GM23338 (cell line): ENCODE measurements around the gene NDUFB11. TPM values are rescaled to one million over a fixed set of nuclear protein-coding genes. Genes with fewer than 3 reads are reported as not detected.

Experiments
- ATAC-seq: fragments of 200-7000 bp; cut with Tn5 transposase; 3 replicates; pipeline ENCODE4 v1.9.1; 2020
- DNase-seq: peaks from one replicate; pipeline ENCODE4 v3.0.0-alpha.2; 2015; ENCODE audit warnings: low spot score
- H2AFZ ChIP-seq: fragments of 200-600 bp; sonication (generic); 2 replicates; pipeline ENCODE4 v1.8.0; 2016; ENCODE audit warnings: antibody characterized with exemption, mild to moderate bottlenecking, moderate library complexity
- H3F3A ChIP-seq: fragments of 200-600 bp; sonication (generic); replicated peaks from 2 replicates; pipeline ENCODE4 v1.8.0; 2017; ENCODE audit warnings: antibody characterized with exemption, mixed run types, low read depth
- H3K27ac ChIP-seq: fragments of 200-600 bp; sonication (generic); 2 replicates; pipeline ENCODE4 v1.6.1; 2016; ENCODE audit warnings: low read depth
- H3K27me3 ChIP-seq: fragments of 200-600 bp; sonication (generic); 2 replicates; pipeline ENCODE4 v1.8.0; 2016; ENCODE audit warnings: mild to moderate bottlenecking, mixed run types, moderate library complexity; ENCODE audit not compliant: insufficient read depth
- H3K36me3 ChIP-seq: fragments of 200-600 bp; sonication (generic); 2 replicates; pipeline ENCODE4 v1.8.0; 2016; ENCODE audit warnings: mild to moderate bottlenecking; ENCODE audit not compliant: insufficient read depth
- H3K4me1 ChIP-seq: fragments of 200-600 bp; sonication (generic); 2 replicates; pipeline ENCODE4 v1.8.0; 2016; ENCODE audit warnings: mild to moderate bottlenecking, moderate library complexity; ENCODE audit not compliant: insufficient read depth
- H3K4me2 ChIP-seq: fragments of 200-600 bp; sonication (generic); 2 replicates; pipeline ENCODE4 v1.7.1; 2017; ENCODE audit warnings: mixed run types
- H3K4me3 ChIP-seq: fragments of 200-600 bp; sonication (generic); 2 replicates; pipeline ENCODE4 v1.6.1; 2016; ENCODE audit warnings: mixed run types
- H3K79me2 ChIP-seq: fragments of 200-600 bp; sonication (generic); replicated peaks from 2 replicates; pipeline ENCODE4 v1.8.0; 2017; ENCODE audit warnings: mild to moderate bottlenecking; ENCODE audit not compliant: insufficient read depth
- H3K9me2 ChIP-seq: fragments of 200-600 bp; sonication (generic); 2 replicates; pipeline ENCODE4 v1.8.0; 2017; ENCODE audit not compliant: insufficient read depth
- H4K20me1 ChIP-seq: fragments of 200-600 bp; sonication (generic); replicated peaks from 2 replicates; pipeline ENCODE4 v1.8.0; 2017; ENCODE audit warnings: mild to moderate bottlenecking; ENCODE audit not compliant: insufficient read depth
- H3K27ac Mint-ChIP-seq: 2 replicates; pipeline ENCODE4 v1.8.0; 2020; ENCODE audit warnings: inconsistent platforms, mild to moderate bottlenecking, moderate library complexity, mixed read lengths
- H3K27me3 Mint-ChIP-seq: 3 replicates; pipeline ENCODE4 v1.8.0; 2022; ENCODE audit warnings: low read depth, mild to moderate bottlenecking, moderate library complexity, mixed read lengths, inconsistent platforms; ENCODE audit not compliant: insufficient read depth, poor library complexity
- H3K36me3 Mint-ChIP-seq: 3 replicates; pipeline ENCODE4 v1.8.0; 2021; ENCODE audit warnings: low read depth, mild to moderate bottlenecking, inconsistent platforms, moderate library complexity, mixed read lengths
- H3K4me1 Mint-ChIP-seq: 3 replicates; pipeline ENCODE4 v1.8.0; 2020; ENCODE audit warnings: mild to moderate bottlenecking, inconsistent platforms, mixed read lengths
- H3K4me3 Mint-ChIP-seq: 3 replicates; pipeline ENCODE4 v1.8.0; 2021; ENCODE audit warnings: moderate library complexity, mild to moderate bottlenecking, inconsistent platforms, mixed read lengths
- H3K9me3 Mint-ChIP-seq: 3 replicates; pipeline ENCODE4 v1.8.0; 2020; ENCODE audit warnings: moderate library complexity, mild to moderate bottlenecking, inconsistent platforms, mixed read lengths
- CREB1 ChIP-seq: fragments of 250-450 bp; sonication (Bioruptor Pico); IDR thresholded peaks from 2 replicates; pipeline ENCODE4 v1.5.0; 2020; ENCODE audit warnings: low read depth, mild to moderate bottlenecking, moderate library complexity
- ETS1 ChIP-seq: IDR thresholded peaks from 2 replicates; pipeline ENCODE4 v1.6.1; 2016; ENCODE audit warnings: antibody characterized with exemption
- EZH2 ChIP-seq: fragments of 200-600 bp; sonication (generic); IDR thresholded peaks from one replicate; pipeline ENCODE4 v1.8.0; 2017; ENCODE audit warnings: antibody characterized with exemption, mild to moderate bottlenecking, low read depth; ENCODE audit not compliant: unreplicated experiment
- EZH2phosphoT487 ChIP-seq: fragments of 200-600 bp; sonication (generic); IDR thresholded peaks from one replicate; pipeline ENCODE4 v1.8.1; 2018; ENCODE audit warnings: antibody characterized with exemption; ENCODE audit not compliant: unreplicated experiment
- JUNB ChIP-seq: IDR thresholded peaks from one replicate; pipeline ENCODE4 v1.6.1; 2016; ENCODE audit warnings: antibody characterized with exemption; ENCODE audit not compliant: unreplicated experiment
- NANOG ChIP-seq: IDR thresholded peaks from 2 replicates; pipeline ENCODE4 v1.6.1; 2016; ENCODE audit warnings: antibody characterized with exemption, borderline replicate concordance
- POLR2AphosphoS5 ChIP-seq: IDR thresholded peaks from 2 replicates; pipeline ENCODE4 v1.6.1; 2016; ENCODE audit warnings: antibody characterized with exemption, low read depth
- STAT1 ChIP-seq: IDR thresholded peaks from one replicate; pipeline ENCODE4 v1.6.1; 2016; ENCODE audit warnings: antibody characterized with exemption; ENCODE audit not compliant: unreplicated experiment
- ZNF114 ChIP-seq: fragments of 250-450 bp; sonication (Bioruptor Pico); IDR thresholded peaks from 2 replicates; pipeline ENCODE4 v1.5.0; 2020; ENCODE audit warnings: mild to moderate bottlenecking, moderate library complexity
- ZNF331 ChIP-seq: fragments of 250-450 bp; sonication (Bioruptor Pico); IDR thresholded peaks from 2 replicates; pipeline ENCODE4 v1.5.0; 2020; ENCODE audit warnings: low read depth, mild to moderate bottlenecking, moderate library complexity
- ZNF462 ChIP-seq: fragments of 250-450 bp; sonication (Bioruptor Pico); IDR thresholded peaks from 2 replicates; pipeline ENCODE4 v1.5.0; 2020; ENCODE audit warnings: mild to moderate bottlenecking, moderate library complexity
- polyA plus RNA-seq: library from polyadenylated mRNA; unstranded; fragments of >200 nt; fragmentation: Nextera tagmentation; extraction: Ambion mirVana; gene quantifications from 2 replicates; pipeline ENCODE4 v1.2.1, GENCODE V29; 2016
- total RNA-seq: library from RNA; depleted of rRNA; stranded (reverse); fragments of >200 nt; shearing (Covaris generic); gene quantifications from 2 replicates; pipeline ENCODE4 v1.2.3, GENCODE V29; 2014
- TF ChIP-seq, protein P1 (sequence below): IDR thresholded peaks from one replicate; pipeline ENCODE4 v1.6.1; 2018; ENCODE audit warnings: antibody characterized with exemption; ENCODE audit not compliant: unreplicated experiment
- TF ChIP-seq, protein P2 (sequence below), 2 experiments: fragments of 200-600 bp in 1 of 2; sonication (generic) in 1 of 2; conservative IDR thresholded peaks; 2 replicates each; pipeline versions ENCODE4 v1.5.1 to v1.6.1; 2016 to 2017; ENCODE audit warnings: antibody characterized with exemption in 2 of 2, low read depth in 2 of 2, mild to moderate bottlenecking in 2 of 2, moderate library complexity in 1 of 2

Gene NDUFB11
- total and polyA plus RNA-seq, 2 experiments from 2014 or later = 103 to 238 TPM

- H3K9me3 Mint-ChIP-seq = no peaks in the 10 kb centered on the region; the same call in 2 of the 3 replicates
- Histone ChIP-seq H4K20me1 (no peaks in the 10 kb centered on the region), H3K79me2 (0 out of 2 replicates have a peak, but pooled peaks cover 1% of the 10 kb centered on the region), H3K36me3 (0 out of 2 replicates have a peak, but pooled peaks cover 3% of the 10 kb centered on the region), H2AFZ (no peak overlapping the region), H3K27me3 (no peaks in the 10 kb centered on the region), H3K4me2 (no peak overlapping the region), H3K9me2 (no peaks in the 10 kb centered on the region), H3K27ac (no peak overlapping the region), H3K4me1 (no peaks in the 10 kb centered on the region), H3K4me3 (no peak overlapping the region), H3F3A (no peaks in the 10 kb centered on the region)
- DNase-seq (no peak), ATAC-seq (no peak)
- no peaks in the 10 kb centered on the region; the same call in 2 of the 3 replicates for H3K4me1 Mint-ChIP-seq
- no peak overlapping the region for H3K27ac Mint-ChIP-seq
- H3K4me3 Mint-ChIP-seq = no peak overlapping the region
- peaks cover 39% of the 10 kb centered on the region for H3K36me3 Mint-ChIP-seq
- TF ChIP-seq STAT1 = no peak
- no peak for TF ChIP-seq EZH2phosphoT487
- no peak for TF ChIP-seq ETS1
- TF ChIP-seq, protein P1, sequence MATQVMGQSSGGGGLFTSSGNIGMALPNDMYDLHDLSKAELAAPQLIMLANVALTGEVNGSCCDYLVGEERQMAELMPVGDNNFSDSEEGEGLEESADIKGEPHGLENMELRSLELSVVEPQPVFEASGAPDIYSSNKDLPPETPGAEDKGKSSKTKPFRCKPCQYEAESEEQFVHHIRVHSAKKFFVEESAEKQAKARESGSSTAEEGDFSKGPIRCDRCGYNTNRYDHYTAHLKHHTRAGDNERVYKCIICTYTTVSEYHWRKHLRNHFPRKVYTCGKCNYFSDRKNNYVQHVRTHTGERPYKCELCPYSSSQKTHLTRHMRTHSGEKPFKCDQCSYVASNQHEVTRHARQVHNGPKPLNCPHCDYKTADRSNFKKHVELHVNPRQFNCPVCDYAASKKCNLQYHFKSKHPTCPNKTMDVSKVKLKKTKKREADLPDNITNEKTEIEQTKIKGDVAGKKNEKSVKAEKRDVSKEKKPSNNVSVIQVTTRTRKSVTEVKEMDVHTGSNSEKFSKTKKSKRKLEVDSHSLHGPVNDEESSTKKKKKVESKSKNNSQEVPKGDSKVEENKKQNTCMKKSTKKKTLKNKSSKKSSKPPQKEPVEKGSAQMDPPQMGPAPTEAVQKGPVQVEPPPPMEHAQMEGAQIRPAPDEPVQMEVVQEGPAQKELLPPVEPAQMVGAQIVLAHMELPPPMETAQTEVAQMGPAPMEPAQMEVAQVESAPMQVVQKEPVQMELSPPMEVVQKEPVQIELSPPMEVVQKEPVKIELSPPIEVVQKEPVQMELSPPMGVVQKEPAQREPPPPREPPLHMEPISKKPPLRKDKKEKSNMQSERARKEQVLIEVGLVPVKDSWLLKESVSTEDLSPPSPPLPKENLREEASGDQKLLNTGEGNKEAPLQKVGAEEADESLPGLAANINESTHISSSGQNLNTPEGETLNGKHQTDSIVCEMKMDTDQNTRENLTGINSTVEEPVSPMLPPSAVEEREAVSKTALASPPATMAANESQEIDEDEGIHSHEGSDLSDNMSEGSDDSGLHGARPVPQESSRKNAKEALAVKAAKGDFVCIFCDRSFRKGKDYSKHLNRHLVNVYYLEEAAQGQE = no peak
- no peak for TF ChIP-seq ZNF462 (CRISPR knock-in tag)
- TF ChIP-seq, protein P2, sequence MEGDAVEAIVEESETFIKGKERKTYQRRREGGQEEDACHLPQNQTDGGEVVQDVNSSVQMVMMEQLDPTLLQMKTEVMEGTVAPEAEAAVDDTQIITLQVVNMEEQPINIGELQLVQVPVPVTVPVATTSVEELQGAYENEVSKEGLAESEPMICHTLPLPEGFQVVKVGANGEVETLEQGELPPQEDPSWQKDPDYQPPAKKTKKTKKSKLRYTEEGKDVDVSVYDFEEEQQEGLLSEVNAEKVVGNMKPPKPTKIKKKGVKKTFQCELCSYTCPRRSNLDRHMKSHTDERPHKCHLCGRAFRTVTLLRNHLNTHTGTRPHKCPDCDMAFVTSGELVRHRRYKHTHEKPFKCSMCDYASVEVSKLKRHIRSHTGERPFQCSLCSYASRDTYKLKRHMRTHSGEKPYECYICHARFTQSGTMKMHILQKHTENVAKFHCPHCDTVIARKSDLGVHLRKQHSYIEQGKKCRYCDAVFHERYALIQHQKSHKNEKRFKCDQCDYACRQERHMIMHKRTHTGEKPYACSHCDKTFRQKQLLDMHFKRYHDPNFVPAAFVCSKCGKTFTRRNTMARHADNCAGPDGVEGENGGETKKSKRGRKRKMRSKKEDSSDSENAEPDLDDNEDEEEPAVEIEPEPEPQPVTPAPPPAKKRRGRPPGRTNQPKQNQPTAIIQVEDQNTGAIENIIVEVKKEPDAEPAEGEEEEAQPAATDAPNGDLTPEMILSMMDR (conservative IDR thresholded peaks at IDR 0.05; ENCODE audit: low read depth in 2 of 2) = no peak
- no peak for TF ChIP-seq JUNB
- TF ChIP-seq ZNF331 (CRISPR knock-in tag) = no peak
- TF ChIP-seq CREB1 (CRISPR knock-in tag) = no peak
- TF ChIP-seq EZH2 = no peak
- no peak for TF ChIP-seq POLR2AphosphoS5
- TF ChIP-seq NANOG = no peak
- no peak for TF ChIP-seq ZNF114 (CRISPR knock-in tag)
- H3K27me3 Mint-ChIP-seq = peaks cover 5% of the 10 kb centered on the region
Measured at GRCh38 chrX:47172971-47173792, 28.7 kb upstream of the NDUFB11 start.
